ENCODE data around the gene LHPP.

LHPP gene

DNA sequence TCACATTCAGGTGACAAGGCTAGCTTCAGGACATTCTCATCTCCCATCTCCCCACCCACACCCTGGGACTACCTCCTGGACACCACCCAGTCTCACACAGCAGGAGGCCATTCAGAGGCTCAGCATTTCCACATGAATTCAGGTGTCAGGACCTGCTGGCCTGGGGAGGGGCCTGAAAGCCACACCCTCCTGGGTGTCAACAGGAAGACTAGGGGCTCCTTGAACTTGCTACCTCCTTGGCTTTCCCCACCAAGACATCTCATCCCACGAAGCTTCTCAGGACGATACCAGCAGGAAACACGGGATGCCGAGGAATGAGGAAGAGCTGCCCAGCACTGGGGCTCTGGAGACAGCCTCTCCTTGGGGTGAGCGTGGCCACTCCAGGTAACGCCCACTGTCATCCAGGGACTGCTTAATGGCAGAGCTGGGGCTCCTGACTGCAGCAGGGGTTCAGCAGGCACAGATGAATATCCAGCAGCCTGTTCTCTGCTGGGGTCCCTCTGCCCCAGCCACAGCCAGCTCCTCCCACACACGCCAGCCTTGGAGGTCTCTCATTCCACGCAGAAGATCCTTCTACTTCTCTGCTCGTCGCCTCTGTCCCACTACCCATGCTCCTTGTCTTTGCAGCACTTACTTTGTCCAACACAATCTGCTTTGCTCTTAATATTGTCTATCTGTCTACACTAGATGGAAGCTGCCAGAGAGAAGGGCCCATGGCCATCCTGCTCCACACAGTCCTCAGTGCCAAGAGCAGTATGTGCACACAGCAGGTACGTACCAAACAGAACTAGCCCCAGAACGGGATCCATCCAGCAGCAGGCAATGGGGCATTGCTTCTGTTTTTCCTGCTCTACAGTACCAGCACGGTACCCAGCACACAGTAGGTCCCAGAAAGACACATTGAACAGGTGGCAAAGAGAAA, 193.8 kb downstream of the LHPP start:
- peaks cover 1% of the 10 kb centered on the region for H3K36me3 ChIP-seq (ENCODE audit: control insufficient read depth, insufficient read depth, low read length)
- H3K9ac ChIP-seq (ENCODE audit: low read length): no peak overlapping the region
- no peaks in the 10 kb centered on the region for H3K4me1 ChIP-seq (ENCODE audit: control insufficient read depth, insufficient read depth, low read length)
- no peaks in the 10 kb centered on the region for H3K27me3 ChIP-seq (ENCODE audit: control insufficient read depth, insufficient read depth, low read length)
- no peak overlapping the region for H3K27ac ChIP-seq (ENCODE audit: low read depth, low read length)
- no peak overlapping the region for H3K4me3 ChIP-seq (ENCODE audit: low read length)

- Histone ChIP-seq H3K27ac (ENCODE audit: low read depth, low read length) (no peak overlapping the region), H3K9ac (ENCODE audit: low read length) (no peak overlapping the region), H3K27me3 (ENCODE audit: control insufficient read depth, insufficient read depth, low read length) (no peaks in the 10 kb centered on the region), H3K4me3 (ENCODE audit: low read length) (no peak overlapping the region), H3K4me1 (ENCODE audit: control insufficient read depth, insufficient read depth, low read length) (no peaks in the 10 kb centered on the region), H3K36me3 (ENCODE audit: control insufficient read depth, insufficient read depth, low read length) (no peaks in the 10 kb centered on the region)
Measured at GRCh38 chr10:124656113-124656490, 194.5 kb downstream of the LHPP start.

GRCh38 chr10:124656541-124656940, 194.9 kb downstream of the LHPP start:
- no peak overlapping the region for H3K9ac ChIP-seq (ENCODE audit: low read length)
- H3K27ac ChIP-seq (ENCODE audit: low read depth, low read length): no peak overlapping the region
- no peaks in the 10 kb centered on the region for H3K36me3 ChIP-seq (ENCODE audit: control insufficient read depth, insufficient read depth, low read length)
- no peak overlapping the region for H3K4me3 ChIP-seq (ENCODE audit: low read length)
- no peaks in the 10 kb centered on the region for H3K4me1 ChIP-seq (ENCODE audit: control insufficient read depth, insufficient read depth, low read length)
- H3K27me3 ChIP-seq (ENCODE audit: control insufficient read depth, insufficient read depth, low read length): no peaks in the 10 kb centered on the region

DNA sequence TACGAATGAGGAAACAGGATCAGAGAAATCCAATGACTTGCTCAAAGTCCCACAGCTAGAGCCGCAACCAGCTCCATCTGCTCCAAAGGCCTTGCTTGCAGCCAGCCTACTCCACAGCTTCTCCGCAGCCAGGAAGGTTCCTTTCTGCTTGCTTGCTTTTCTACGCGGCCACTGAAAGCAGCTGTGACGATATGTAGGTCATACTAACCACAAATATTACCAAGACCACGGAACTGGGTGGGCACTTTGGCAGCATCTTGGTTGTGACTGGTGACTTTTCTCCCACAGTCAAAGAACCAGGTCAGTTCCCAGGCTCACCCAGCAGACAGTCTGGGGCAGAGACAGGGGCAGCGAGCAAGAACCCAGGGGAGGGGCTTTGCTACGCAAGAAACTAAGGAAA, 196.2 kb downstream of the LHPP start:
- no peaks in the 10 kb centered on the region for H3K27me3 ChIP-seq (ENCODE audit: control insufficient read depth, insufficient read depth, low read length)
- peaks cover under 1% of the 10 kb centered on the region for H3K36me3 ChIP-seq (ENCODE audit: control insufficient read depth, insufficient read depth, low read length)
- H3K4me3 ChIP-seq (ENCODE audit: low read length): no peak overlapping the region
- no peak overlapping the region for H3K9ac ChIP-seq (ENCODE audit: low read length)
- no peaks in the 10 kb centered on the region for H3K4me1 ChIP-seq (ENCODE audit: control insufficient read depth, insufficient read depth, low read length)
- no peak overlapping the region for H3K27ac ChIP-seq (ENCODE audit: low read depth, low read length)

- H3K27me3 ChIP-seq (ENCODE audit: control insufficient read depth, insufficient read depth, low read length): no peaks in the 10 kb centered on the region
- H3K4me1 ChIP-seq (ENCODE audit: control insufficient read depth, insufficient read depth, low read length): no peaks in the 10 kb centered on the region
- peaks cover 5% of the 10 kb centered on the region for H3K36me3 ChIP-seq (ENCODE audit: control insufficient read depth, insufficient read depth, low read length)
- H3K4me3 ChIP-seq (ENCODE audit: low read length): no peak overlapping the region
- H3K9ac ChIP-seq (ENCODE audit: low read length): no peak overlapping the region
- no peak overlapping the region for H3K27ac ChIP-seq (ENCODE audit: low read depth, low read length)
Measured at GRCh38 chr10:124658591-124659242, 197.1 kb downstream of the LHPP start.

DNA sequence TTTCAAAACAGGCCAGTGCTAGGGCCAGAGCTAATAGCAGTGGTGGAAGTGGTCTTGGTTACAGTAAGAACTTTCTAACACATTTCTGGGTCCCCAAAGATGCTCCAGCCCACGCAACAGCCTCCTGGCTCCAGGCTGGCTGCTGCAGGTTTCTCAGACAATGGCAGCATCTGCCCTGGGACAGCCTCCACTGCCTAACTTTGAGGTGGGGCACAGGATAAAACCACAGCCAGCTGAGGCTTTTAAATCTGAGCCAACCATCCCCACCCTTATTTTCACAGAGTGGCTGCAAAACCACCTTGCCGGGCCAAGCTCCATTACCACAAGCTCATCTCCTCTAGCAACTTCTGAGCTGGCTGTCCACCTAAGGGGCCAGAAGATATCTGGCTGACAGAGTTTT, 197.8 kb downstream of the LHPP start:
- H3K27ac ChIP-seq (ENCODE audit: low read depth, low read length): no peak overlapping the region
- H3K4me3 ChIP-seq (ENCODE audit: low read length): no peak overlapping the region
- H3K27me3 ChIP-seq (ENCODE audit: control insufficient read depth, insufficient read depth, low read length): no peaks in the 10 kb centered on the region
- H3K4me1 ChIP-seq (ENCODE audit: control insufficient read depth, insufficient read depth, low read length): no peaks in the 10 kb centered on the region
- H3K9ac ChIP-seq (ENCODE audit: low read length): no peak overlapping the region
- H3K36me3 ChIP-seq (ENCODE audit: control insufficient read depth, insufficient read depth, low read length): peaks cover 5% of the 10 kb centered on the region

GRCh38 chr10:124660404-124661125, 198.9 kb downstream of the LHPP start:
- H3K4me3 ChIP-seq (ENCODE audit: low read length): no peak overlapping the region
- no peak overlapping the region for H3K9ac ChIP-seq (ENCODE audit: low read length)
- H3K36me3 ChIP-seq (ENCODE audit: control insufficient read depth, insufficient read depth, low read length): peaks cover 5% of the 10 kb centered on the region
- no peaks in the 10 kb centered on the region for H3K4me1 ChIP-seq (ENCODE audit: control insufficient read depth, insufficient read depth, low read length)
- H3K27ac ChIP-seq (ENCODE audit: low read depth, low read length): no peak overlapping the region
- no peaks in the 10 kb centered on the region for H3K27me3 ChIP-seq (ENCODE audit: control insufficient read depth, insufficient read depth, low read length)

DNA sequence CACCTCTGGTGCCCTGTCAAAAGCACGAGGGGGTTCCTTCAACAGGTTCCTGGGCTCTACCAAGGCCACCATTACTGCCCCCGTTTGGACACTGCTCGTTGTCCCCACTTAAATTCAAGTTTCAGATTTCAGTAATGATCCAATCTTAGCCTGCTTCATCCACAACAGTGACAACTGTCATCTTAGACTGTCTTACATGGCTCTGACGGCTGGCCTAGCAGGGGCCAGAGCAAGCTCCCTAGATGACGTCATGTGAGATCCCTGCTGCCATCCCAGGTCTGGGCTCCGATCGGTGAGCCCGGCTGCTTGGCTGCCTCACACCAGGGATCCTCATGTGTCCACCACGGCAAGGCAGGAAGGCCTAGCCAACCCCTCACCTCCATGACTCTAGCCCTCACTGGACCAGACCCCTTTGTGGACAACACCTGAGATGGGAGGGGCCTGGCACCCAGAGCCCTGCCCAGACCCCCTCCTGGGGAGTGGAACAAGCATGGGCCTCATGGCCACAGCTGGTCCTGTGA, 200.1 kb downstream of the LHPP start:
- no peak overlapping the region for H3K9ac ChIP-seq (ENCODE audit: low read length)
- H3K27ac ChIP-seq (ENCODE audit: low read depth, low read length): no peak overlapping the region
- H3K4me1 ChIP-seq (ENCODE audit: control insufficient read depth, insufficient read depth, low read length): no peaks in the 10 kb centered on the region
- H3K27me3 ChIP-seq (ENCODE audit: control insufficient read depth, insufficient read depth, low read length): no peaks in the 10 kb centered on the region
- no peak overlapping the region for H3K4me3 ChIP-seq (ENCODE audit: low read length)
- peaks cover 5% of the 10 kb centered on the region for H3K36me3 ChIP-seq (ENCODE audit: control insufficient read depth, insufficient read depth, low read length)

DNA sequence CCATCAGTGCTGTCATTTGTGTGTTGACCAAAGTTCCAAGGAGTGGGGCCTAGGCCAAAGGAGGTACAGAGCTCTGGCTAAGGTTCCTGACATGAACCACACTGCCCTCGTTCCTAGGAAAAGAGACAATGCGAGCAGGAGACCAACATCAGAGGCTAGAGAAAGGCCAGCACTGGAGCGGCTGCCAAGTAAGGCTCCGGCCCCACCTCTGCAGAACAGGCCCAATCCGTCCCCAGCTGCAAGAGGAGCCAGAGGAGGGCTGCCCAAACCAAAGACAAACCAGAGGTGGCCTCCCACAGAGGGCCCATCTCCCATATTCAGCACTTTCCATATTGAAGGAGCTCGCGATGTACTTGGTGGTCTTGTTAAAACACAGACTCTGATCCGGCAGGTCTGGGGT, 201.6 kb downstream of the LHPP start:
- Histone ChIP-seq H3K9ac (ENCODE audit: low read length) (no peak overlapping the region), H3K27ac (ENCODE audit: low read depth, low read length) (no peak overlapping the region), H3K4me3 (ENCODE audit: low read length) (no peak overlapping the region), H3K27me3 (ENCODE audit: control insufficient read depth, insufficient read depth, low read length) (no peaks in the 10 kb centered on the region), H3K4me1 (ENCODE audit: control insufficient read depth, insufficient read depth, low read length) (no peaks in the 10 kb centered on the region), H3K36me3 (ENCODE audit: control insufficient read depth, insufficient read depth, low read length) (peaks cover 5% of the 10 kb centered on the region)

All from rectal smooth muscle tissue (tissue), 1 donor.